Measurements from ENCODE around the gene DENR. TPM values are rescaled to one million over a fixed set of nuclear protein-coding genes. Genes with fewer than 3 reads are reported as not detected.

Gene DENR
- total and polyA plus RNA-seq, 2 of the 13 experiments (the other 11 are each of a cell fraction or from before 2014, with no cell fraction given), result 30.0 to 59.1 TPM

DNA sequence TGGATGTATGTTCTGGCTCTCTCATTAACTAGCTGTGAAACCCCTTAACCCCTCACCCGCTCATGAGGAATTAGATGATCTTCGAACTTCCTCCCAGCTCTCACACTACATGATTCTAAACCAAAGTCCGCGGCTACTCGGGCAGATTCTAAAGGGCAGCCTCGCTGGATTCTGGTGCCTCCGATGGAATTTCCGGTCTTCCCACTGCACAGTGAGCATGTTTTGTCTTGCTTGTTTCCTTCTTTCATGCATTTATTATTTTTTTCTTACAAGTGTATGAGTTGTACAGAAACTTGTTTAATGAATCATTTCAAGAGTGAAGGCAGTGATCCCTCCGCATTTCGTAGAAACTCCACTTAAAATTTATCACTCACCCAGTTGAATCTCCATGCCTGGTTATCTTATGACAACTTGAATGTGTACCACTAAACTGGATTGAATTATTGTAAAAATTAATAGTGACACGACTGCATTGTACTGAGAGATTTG is 31.5 kb upstream of the DENR start (continued):
- TF ChIP-seq, protein P1, sequence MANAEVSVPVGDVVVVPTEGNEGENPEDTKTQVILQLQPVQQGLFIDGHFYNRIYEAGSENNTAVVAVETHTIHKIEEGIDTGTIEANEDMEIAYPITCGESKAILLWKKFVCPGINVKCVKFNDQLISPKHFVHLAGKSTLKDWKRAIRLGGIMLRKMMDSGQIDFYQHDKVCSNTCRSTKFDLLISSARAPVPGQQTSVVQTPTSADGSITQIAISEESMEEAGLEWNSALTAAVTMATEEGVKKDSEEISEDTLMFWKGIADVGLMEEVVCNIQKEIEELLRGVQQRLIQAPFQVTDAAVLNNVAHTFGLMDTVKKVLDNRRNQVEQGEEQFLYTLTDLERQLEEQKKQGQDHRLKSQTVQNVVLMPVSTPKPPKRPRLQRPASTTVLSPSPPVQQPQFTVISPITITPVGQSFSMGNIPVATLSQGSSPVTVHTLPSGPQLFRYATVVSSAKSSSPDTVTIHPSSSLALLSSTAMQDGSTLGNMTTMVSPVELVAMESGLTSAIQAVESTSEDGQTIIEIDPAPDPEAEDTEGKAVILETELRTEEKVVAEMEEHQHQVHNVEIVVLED (CRISPR knock-in tag; IDR thresholded peaks at IDR 0.05; ENCODE audit: borderline replicate concordance), result peak; percentile 27; the same call in 1 of the 2 replicates
- TF ChIP-seq SMYD3 (CRISPR knock-in tag; IDR thresholded peaks at IDR 0.05) (no peak), MEIS1 (CRISPR knock-in tag; IDR thresholded peaks at IDR 0.05; ENCODE audit: borderline replicate concordance) (no peak), IRX3 (CRISPR knock-in tag; IDR thresholded peaks at IDR 0.05; ENCODE audit: borderline replicate concordance, low read depth) (no peak), ZBTB42 (CRISPR knock-in tag; IDR thresholded peaks at IDR 0.05) (no peak), ZNF556 (CRISPR knock-in tag; IDR thresholded peaks at IDR 0.05; ENCODE audit: borderline replicate concordance) (no peak; the same call in 1 of the 2 replicates), ZBTB21 (CRISPR knock-in tag; IDR thresholded peaks at IDR 0.05) (no peak), ZNF136 (CRISPR knock-in tag; IDR thresholded peaks at IDR 0.05; ENCODE audit: low read depth) (no peak), ZNF354B (CRISPR knock-in tag; IDR thresholded peaks at IDR 0.05) (no peak), ZNF274 (CRISPR knock-in tag; IDR thresholded peaks at IDR 0.05) (no peak), HNF4A (CRISPR knock-in tag; IDR thresholded peaks at IDR 0.05) (peak; percentile 94), TGIF2 (CRISPR knock-in tag; IDR thresholded peaks at IDR 0.05) (no peak), ZMAT3 (CRISPR knock-in tag; conservative IDR thresholded peaks at IDR 0.05) (no peak), POLR2AphosphoS2 (IDR thresholded peaks at IDR 0.05; ENCODE audit: low read depth, low read length) (no peak), NR2F6 (IDR thresholded peaks at IDR 0.05) (peak; percentile 45), NR2F6 (CRISPR knock-in tag; IDR thresholded peaks at IDR 0.05) (peak; percentile 68), TEAD2 (CRISPR knock-in tag; IDR thresholded peaks at IDR 0.05) (no peak), FOXP1 (IDR thresholded peaks at IDR 0.05) (no peak), FOXP1 (CRISPR knock-in tag; IDR thresholded peaks at IDR 0.05) (0 out of 2 replicates have a peak, but pooled peaks have one; percentile 25), NFIC (IDR thresholded peaks at IDR 0.05; ENCODE audit: low read length) (peak; percentile 71), ZNF737 (CRISPR knock-in tag; IDR thresholded peaks at IDR 0.05; ENCODE audit: borderline replicate concordance) (no peak), SMARCE1 (IDR thresholded peaks at IDR 0.05; ENCODE audit: borderline replicate concordance) (no peak), MAFG (CRISPR knock-in tag; IDR thresholded peaks at IDR 0.05) (no peak)
- TF ChIP-seq, protein P2, sequence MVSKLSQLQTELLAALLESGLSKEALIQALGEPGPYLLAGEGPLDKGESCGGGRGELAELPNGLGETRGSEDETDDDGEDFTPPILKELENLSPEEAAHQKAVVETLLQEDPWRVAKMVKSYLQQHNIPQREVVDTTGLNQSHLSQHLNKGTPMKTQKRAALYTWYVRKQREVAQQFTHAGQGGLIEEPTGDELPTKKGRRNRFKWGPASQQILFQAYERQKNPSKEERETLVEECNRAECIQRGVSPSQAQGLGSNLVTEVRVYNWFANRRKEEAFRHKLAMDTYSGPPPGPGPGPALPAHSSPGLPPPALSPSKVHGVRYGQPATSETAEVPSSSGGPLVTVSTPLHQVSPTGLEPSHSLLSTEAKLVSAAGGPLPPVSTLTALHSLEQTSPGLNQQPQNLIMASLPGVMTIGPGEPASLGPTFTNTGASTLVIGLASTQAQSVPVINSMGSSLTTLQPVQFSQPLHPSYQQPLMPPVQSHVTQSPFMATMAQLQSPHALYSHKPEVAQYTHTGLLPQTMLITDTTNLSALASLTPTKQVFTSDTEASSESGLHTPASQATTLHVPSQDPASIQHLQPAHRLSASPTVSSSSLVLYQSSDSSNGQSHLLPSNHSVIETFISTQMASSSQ (IDR thresholded peaks at IDR 0.05; ENCODE audit: low read depth), result no peak
- TF ChIP-seq, protein P2 (CRISPR knock-in tag; IDR thresholded peaks at IDR 0.05; ENCODE audit: borderline replicate concordance), result no peak
- TF ChIP-seq, protein P3, sequence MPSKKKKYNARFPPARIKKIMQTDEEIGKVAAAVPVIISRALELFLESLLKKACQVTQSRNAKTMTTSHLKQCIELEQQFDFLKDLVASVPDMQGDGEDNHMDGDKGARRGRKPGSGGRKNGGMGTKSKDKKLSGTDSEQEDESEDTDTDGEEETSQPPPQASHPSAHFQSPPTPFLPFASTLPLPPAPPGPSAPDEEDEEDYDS (CRISPR knock-in tag; IDR thresholded peaks at IDR 0.05), result peak; percentile 35; the same call in 1 of the 2 replicates
- TF ChIP-seq, protein P4, sequence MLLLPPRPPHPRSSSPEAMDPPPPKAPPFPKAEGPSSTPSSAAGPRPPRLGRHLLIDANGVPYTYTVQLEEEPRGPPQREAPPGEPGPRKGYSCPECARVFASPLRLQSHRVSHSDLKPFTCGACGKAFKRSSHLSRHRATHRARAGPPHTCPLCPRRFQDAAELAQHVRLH (CRISPR knock-in tag; IDR thresholded peaks at IDR 0.05; ENCODE audit: borderline replicate concordance, low read depth), result 0 out of 2 replicates have a peak, but pooled peaks have one; percentile 32
- TF ChIP-seq, protein P5, sequence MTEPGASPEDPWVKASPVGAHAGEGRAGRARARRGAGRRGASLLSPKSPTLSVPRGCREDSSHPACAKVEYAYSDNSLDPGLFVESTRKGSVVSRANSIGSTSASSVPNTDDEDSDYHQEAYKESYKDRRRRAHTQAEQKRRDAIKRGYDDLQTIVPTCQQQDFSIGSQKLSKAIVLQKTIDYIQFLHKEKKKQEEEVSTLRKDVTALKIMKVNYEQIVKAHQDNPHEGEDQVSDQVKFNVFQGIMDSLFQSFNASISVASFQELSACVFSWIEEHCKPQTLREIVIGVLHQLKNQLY (CRISPR knock-in tag; IDR thresholded peaks at IDR 0.05), result peak; percentile 67
